HEK293T (cell line): Measurements from ENCODE around the gene CD28.

Experiments used
- CTCF ChIA-PET: fragments of 350-600 bp; formaldehyde crosslinking; extraction: SDS; loops from one replicate; lab custom pipeline; 2021; ENCODE audit warnings: antibody characterized with exemption, inconsistent platforms; lab: Yijun Ruan, JAX
- POLR2A ChIA-PET: fragments of 350-600 bp; formaldehyde crosslinking; extraction: SDS; loops from one replicate; lab custom pipeline; 2020; ENCODE audit warnings: antibody characterized with exemption, inconsistent platforms; lab: Yijun Ruan, JAX
- DNase-seq: peaks from one replicate; pipeline ENCODE4 v3.0.0; 2012; ENCODE audit warnings: mixed read lengths; ENCODE audit errors: extremely low spot score
- ARNT ChIP-seq: fragments of 450-650 bp; IDR thresholded peaks from 2 replicates; pipeline ENCODE4 v1.6.1; 2017; ENCODE audit warnings: mild to moderate bottlenecking
- BHLHE40 ChIP-seq: fragments of 450-650 bp; IDR thresholded peaks from 2 replicates; pipeline ENCODE4 v1.6.1; 2016; ENCODE audit warnings: mild to moderate bottlenecking, moderate library complexity, borderline replicate concordance
- CTBP1 ChIP-seq: fragments of 450-650 bp; IDR thresholded peaks from 2 replicates; pipeline ENCODE4 v1.6.1; 2016; ENCODE audit warnings: borderline replicate concordance
- ELF4 ChIP-seq: fragments of 450-650 bp; IDR thresholded peaks from 2 replicates; pipeline ENCODE4 v1.6.1; 2017; ENCODE audit warnings: antibody characterized with exemption
- FOXA1 ChIP-seq: fragments of 450-650 bp; IDR thresholded peaks from 2 replicates; pipeline ENCODE4 v1.6.1; 2016; ENCODE audit warnings: mild to moderate bottlenecking
- FOXK2 ChIP-seq: fragments of 450-650 bp; IDR thresholded peaks from 2 replicates; pipeline ENCODE4 v1.6.1; 2016; ENCODE audit warnings: mild to moderate bottlenecking
- FOXM1 ChIP-seq: fragments of 450-650 bp; IDR thresholded peaks from 2 replicates; pipeline ENCODE4 v1.6.1; 2017; ENCODE audit warnings: mild to moderate bottlenecking, borderline replicate concordance
- HDGF ChIP-seq: fragments of 450-650 bp; IDR thresholded peaks from 2 replicates; pipeline ENCODE4 v1.6.1; 2017; ENCODE audit warnings: antibody characterized with exemption, borderline replicate concordance
- L3MBTL2 ChIP-seq: fragments of 450-650 bp; conservative IDR thresholded peaks from 2 replicates; pipeline ENCODE4 v1.6.1; 2016; ENCODE audit warnings: mild to moderate bottlenecking
- LEF1 ChIP-seq: fragments of 450-650 bp; IDR thresholded peaks from 2 replicates; pipeline ENCODE4 v1.6.1; 2017; ENCODE audit warnings: mild to moderate bottlenecking, borderline replicate concordance
- NFRKB ChIP-seq: fragments of 450-650 bp; IDR thresholded peaks from 2 replicates; pipeline ENCODE4 v1.6.1; 2016; ENCODE audit warnings: mild to moderate bottlenecking, moderate library complexity
- PKNOX1 ChIP-seq: fragments of 450-650 bp; IDR thresholded peaks from 2 replicates; pipeline ENCODE4 v1.6.1; 2016
- SP1 ChIP-seq: fragments of 450-650 bp; IDR thresholded peaks from 2 replicates; pipeline ENCODE4 v1.6.1; 2017
- SUZ12 ChIP-seq: fragments of 450-650 bp; IDR thresholded peaks from 2 replicates; pipeline ENCODE4 v1.6.1; 2016; ENCODE audit warnings: mild to moderate bottlenecking
- TARDBP ChIP-seq: fragments of 450-650 bp; IDR thresholded peaks from 2 replicates; pipeline ENCODE4 v1.6.1; 2016
- ZNF384 ChIP-seq: fragments of 450-650 bp; IDR thresholded peaks from 2 replicates; pipeline ENCODE4 v1.6.1; 2016

CD28 gene

GRCh38 chr2:203759690-203760365 lies 53.4 kb downstream of the CD28 start:
- DNase-seq: no peak
- ChIA-PET POLR2A (no interaction called here), CTCF (no interaction called here)
- no peak for TF ChIP-seq FOXA1
- no peak for TF ChIP-seq PKNOX1

- TF ChIP-seq ARNT (no peak), SUZ12 (no peak), HDGF (no peak), FOXM1 (no peak)
- no peak for DNase-seq
- ChIA-PET CTCF (no interaction called here), POLR2A (no interaction called here)
Measured at GRCh38 chr2:203761121-203761520, 54.7 kb downstream of the CD28 start.

- no peak for DNase-seq
- TF ChIP-seq BHLHE40 (no peak), ZNF384 (no peak), SP1 (no peak), PKNOX1 (no peak), CTBP1 (no peak), ELF4 (no peak), TARDBP (no peak), FOXK2 (no peak), FOXM1 (no peak), NFRKB (no peak), ARNT (no peak), HDGF (no peak), L3MBTL2 (no peak), FOXA1 (no peak), SUZ12 (no peak), LEF1 (no peak)
- ChIA-PET POLR2A (no interaction called here), CTCF (no interaction called here)
Measured at GRCh38 chr2:203763241-203763937, 57.0 kb downstream of the CD28 start.

GRCh38 chr2:203763938-203764664 lies 57.7 kb downstream of the CD28 start:
- POLR2A ChIA-PET: no interaction called here
- no peak for DNase-seq
- CTCF ChIA-PET: no interaction called here
- TF ChIP-seq FOXM1 (no peak), L3MBTL2 (no peak), FOXA1 (no peak), ELF4 (no peak), LEF1 (no peak), ZNF384 (no peak)

GRCh38 chr2:203772456-203773165 lies 66.2 kb downstream of the CD28 start:
- TF ChIP-seq TARDBP: no peak
- no peak for TF ChIP-seq ZNF384
- TF ChIP-seq FOXA1: no peak
- no peak for TF ChIP-seq CTBP1
- no peak for TF ChIP-seq SP1
- TF ChIP-seq L3MBTL2: no peak
- TF ChIP-seq FOXK2: no peak
- no peak for TF ChIP-seq SUZ12
- no peak for TF ChIP-seq ARNT
- no peak for TF ChIP-seq BHLHE40
- no peak for TF ChIP-seq NFRKB
- no peak for TF ChIP-seq FOXM1
- TF ChIP-seq HDGF: no peak
- TF ChIP-seq LEF1: no peak
- no peak for TF ChIP-seq PKNOX1
- DNase-seq: no peak
- ChIA-PET CTCF (no interaction called here), POLR2A (no interaction called here)

GRCh38 chr2:203774760-203775159 lies 68.3 kb downstream of the CD28 start:
- ChIA-PET POLR2A (no interaction called here), CTCF (no interaction called here)
- no peak for DNase-seq
- TF ChIP-seq LEF1 (no peak), BHLHE40 (no peak), ARNT (no peak), NFRKB (no peak), FOXA1 (no peak)
